UCSD-AML1 (cell line): ENCODE data around the gene NEGR1.

Experiments used
- DNase-seq: peaks from one replicate; lab custom pipeline; 2025; ENCODE audit not compliant: unreplicated experiment; lab: John Stamatoyannopoulos, UW

Gene NEGR1

DNA sequence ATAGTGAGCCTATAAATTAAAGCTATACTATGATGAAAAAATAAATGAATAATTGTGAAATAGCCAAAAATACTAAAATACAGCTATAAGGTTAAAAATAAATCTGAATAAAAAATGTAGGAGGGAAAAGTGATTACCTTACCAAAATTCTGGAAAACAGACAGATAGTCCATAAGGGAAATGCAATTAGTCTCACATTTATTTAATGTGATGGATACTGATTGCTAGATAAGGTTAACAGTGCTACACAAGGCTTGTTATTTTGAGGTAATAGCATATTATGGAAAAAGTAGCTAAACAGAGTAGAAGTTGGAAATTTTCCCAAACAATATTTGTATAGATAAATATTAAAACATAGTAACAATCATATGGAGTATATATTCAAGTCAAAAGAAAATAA, 413.0 kb downstream of the NEGR1 start:
- DNase-seq, result no peak

GRCh38 chr1:71862756-71863155, 419.6 kb downstream of the NEGR1 start:
- no peak for DNase-seq

DNA sequence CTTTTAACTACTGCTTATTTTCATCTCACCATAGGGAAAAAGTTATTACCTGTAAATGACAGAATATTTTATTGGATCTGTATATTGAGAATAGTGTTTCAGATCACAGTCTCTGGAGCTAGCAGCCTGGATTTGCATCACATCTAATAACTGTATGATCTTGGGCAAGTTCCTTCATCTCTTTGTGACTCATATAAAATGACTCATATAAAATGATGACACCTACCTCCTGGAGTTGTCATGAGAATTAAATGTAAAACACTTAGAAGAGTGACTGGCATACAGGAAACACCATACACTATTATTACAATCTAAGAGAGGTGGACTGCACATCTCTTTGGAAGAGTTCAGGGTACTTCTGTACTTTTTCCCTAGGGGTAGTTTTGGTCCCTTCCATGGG, 421.3 kb downstream of the NEGR1 start:
- no peak for DNase-seq

DNA sequence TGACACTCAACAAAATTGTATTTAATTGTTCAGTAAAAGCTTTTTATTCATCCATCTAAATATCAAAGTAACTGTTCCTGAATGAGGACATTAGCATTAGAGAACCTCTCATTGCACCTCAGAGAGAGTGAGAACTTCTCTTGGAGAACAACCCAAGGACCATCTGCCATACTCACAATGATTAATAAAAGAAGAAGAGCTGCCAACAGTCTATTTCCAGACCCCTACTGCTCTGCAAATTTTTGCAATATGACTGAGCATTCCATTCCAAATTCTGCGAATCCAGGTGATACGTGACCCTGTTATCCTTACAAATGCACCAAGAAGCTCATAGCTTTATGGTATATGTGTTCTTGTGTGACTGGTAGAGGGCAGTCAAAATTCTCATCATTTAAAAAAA, 422.5 kb downstream of the NEGR1 start:
- no peak for DNase-seq

GRCh38 chr1:71857862-71858261, 424.5 kb downstream of the NEGR1 start:
- DNase-seq, result no peak

- no peak for DNase-seq
Observed at GRCh38 chr1:71853360-71853759, 429.0 kb downstream of the NEGR1 start.

GRCh38 chr1:71850936-71851335, 431.4 kb downstream of the NEGR1 start:
- DNase-seq, result peak; percentile 4

GRCh38 chr1:71850515-71850914, 431.8 kb downstream of the NEGR1 start:
- no peak for DNase-seq

- no peak for DNase-seq
Observed at GRCh38 chr1:71843012-71843411, 439.3 kb downstream of the NEGR1 start.

GRCh38 chr1:71839876-71840275, 442.5 kb downstream of the NEGR1 start:
- DNase-seq, result no peak

DNA sequence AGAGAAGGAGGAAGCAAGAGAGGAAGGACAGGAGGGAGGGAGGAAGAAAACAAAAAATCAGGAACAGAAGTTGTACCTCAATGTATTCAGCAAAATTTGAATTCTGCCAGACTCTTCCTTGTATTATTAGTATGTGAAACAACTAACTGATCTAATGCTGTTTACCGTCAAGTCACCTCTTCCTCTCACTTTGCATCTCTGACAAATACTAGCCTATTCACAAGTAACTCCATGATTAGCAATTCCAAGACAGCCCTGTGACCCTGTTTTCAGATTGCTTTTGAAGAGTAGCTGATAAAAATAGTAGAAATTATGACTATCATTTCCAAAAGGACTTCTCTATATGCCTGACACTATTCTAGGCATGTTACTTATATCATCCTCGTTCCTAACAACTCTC, 445.4 kb downstream of the NEGR1 start:
- no peak for DNase-seq

GRCh38 chr1:71835442-71835813, 446.9 kb downstream of the NEGR1 start:
- no peak for DNase-seq

- DNase-seq, result peak; percentile 5
Observed at GRCh38 chr1:71834601-71835441, 447.5 kb downstream of the NEGR1 start.

- DNase-seq, result no peak
Observed at GRCh38 chr1:71831646-71832045, 450.7 kb downstream of the NEGR1 start.

DNA sequence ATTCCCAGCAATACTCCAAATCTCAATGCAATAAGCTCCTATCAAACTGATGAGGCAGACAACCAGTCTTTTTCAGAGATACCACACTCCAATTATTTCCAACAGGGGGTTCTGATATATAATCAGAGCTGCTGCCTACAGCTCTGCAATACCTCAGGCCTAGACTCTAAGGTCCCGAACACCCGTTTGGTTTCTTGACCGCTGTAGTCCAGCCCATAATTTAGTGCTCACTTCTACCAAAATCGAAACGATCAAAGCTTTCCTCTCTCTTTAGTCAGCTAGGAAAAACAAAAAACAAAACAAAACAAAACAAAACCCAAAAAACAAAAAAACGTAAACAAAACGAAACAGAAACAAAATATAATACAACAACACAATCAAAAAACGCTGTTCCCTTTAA, 453.0 kb downstream of the NEGR1 start:
- DNase-seq, result no peak

GRCh38 chr1:71828431-71829012, 453.8 kb downstream of the NEGR1 start:
- no peak for DNase-seq

DNA sequence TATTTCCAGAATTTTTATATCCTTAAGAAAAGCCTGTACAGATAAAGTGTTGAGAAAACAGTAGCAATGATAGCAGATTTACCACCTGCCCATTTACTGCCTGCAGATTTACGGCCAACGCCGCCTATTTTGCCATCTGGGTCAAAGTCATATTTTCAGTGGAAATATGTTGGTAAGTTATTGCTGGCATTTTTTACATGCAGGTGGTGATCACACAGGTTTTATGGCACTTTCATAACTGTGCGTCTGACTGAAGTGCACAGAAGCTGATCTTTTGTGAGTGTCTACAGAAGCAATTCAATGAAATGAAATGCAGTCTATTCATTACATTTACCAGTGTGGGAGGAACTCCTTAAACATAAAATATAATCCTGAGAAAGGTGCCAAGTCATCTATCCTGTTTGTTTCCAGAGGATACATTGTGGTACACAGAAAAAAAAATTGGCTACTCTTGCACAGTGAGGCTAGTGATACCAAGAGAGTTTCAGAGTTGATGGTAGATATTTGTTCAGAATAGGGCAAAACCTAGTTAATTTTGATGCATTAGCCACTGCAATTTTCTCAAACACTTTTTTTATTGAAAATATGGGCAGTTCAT, 458.5 kb downstream of the NEGR1 start:
- no peak for DNase-seq

GRCh38 chr1:71817028-71817427, 465.3 kb downstream of the NEGR1 start:
- DNase-seq, result no peak

- no peak for DNase-seq
Observed at GRCh38 chr1:71809085-71809484, 473.3 kb downstream of the NEGR1 start.

GRCh38 chr1:71804140-71804539, 478.2 kb downstream of the NEGR1 start:
- DNase-seq, result no peak

- DNase-seq, result no peak
Observed at GRCh38 chr1:71796006-71796405, 486.3 kb downstream of the NEGR1 start.

- no peak for DNase-seq
Observed at GRCh38 chr1:71792264-71792663, 490.1 kb downstream of the NEGR1 start.
